ENCODE results near the gene SVIL.
"Not testable (repeated sequence)": the region's sequence is repeated elsewhere in the genome, so short reads cannot be mapped to it uniquely, and the experiment has no call there.

Gene SVIL

DNA sequence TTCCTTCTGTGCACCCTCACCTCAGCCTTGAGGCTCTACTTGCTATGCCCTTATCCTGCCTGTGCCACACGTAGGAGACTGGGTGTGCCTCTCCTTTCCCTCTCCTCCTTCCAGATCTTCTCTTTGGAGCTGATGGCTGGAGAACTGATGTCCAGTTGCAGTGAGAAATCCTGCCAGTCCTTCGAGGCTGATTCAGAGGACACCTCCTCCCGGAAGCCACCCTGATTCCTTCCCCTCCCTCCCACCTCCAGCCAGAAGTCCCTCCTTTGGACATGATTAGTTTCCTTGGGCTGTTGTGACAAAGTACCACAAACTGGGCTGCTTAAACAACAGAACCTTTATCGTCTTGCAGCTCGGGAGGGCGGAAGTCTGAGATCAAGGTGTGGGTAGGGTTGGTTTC is 184.4 kb downstream of the SVIL start:
- Histone ChIP-seq H3K4me1 (peaks cover 0 to 30% (median 3%) of the 10 kb centered on the region in 4 donors), H3K9me3 (no peaks in the 10 kb centered on the region), H3K27me3 (no peaks in the 10 kb centered on the region), H3K36me3 (peaks cover 0 to 7% (median 4%) of the 10 kb centered on the region in 3 donors), H3K27ac (no peak overlapping the region), H3K4me3 (no peak overlapping the region)
- intact Hi-C loops (cut with DNase I; ENCODE audit: low total_unique reads), result no loop called here
- TF ChIP-seq CTCF (IDR thresholded peaks at IDR 0.05), result no peak
- no peak for DNase-seq

GRCh38 chr10:29448756-29449592 is 185.8 kb downstream of the SVIL start:
- TF ChIP-seq CTCF (IDR thresholded peaks at IDR 0.05), result peak; percentile 77 to 79
- not testable (repeated sequence) for H3K27ac ChIP-seq, H3K9me3 ChIP-seq, H3K4me3 ChIP-seq, H3K36me3 ChIP-seq, H3K27me3 ChIP-seq
- H3K4me1 ChIP-seq, result peaks cover 0 to 30% (median 6%) of the 10 kb centered on the region in 4 donors
- intact Hi-C loops (cut with DNase I; ENCODE audit: low total_unique reads), result loop anchor here (2.0 kb wide), 1 partner anchor 62 kb away; no protein-coding TSS in a partner anchor
- peak; percentile 81 to 86 for DNase-seq

GRCh38 chr10:29448125-29448524 is 186.6 kb downstream of the SVIL start:
- Histone ChIP-seq H3K4me1 (peaks cover 0 to 30% (median 6%) of the 10 kb centered on the region in 4 donors), H3K27ac (no peak overlapping the region), H3K27me3 (no peaks in the 10 kb centered on the region), H3K4me3 (no peak overlapping the region), H3K9me3 (no peaks in the 10 kb centered on the region), H3K36me3 (no peaks in the 10 kb centered on the region)
- intact Hi-C loops (cut with DNase I; ENCODE audit: low total_unique reads), result loop anchor here (2.0 kb wide), 1 partner anchor 61 kb away; no protein-coding TSS in a partner anchor
- TF ChIP-seq CTCF (IDR thresholded peaks at IDR 0.05), result no peak
- DNase-seq, result no peak

GRCh38 chr10:29446327-29446726 is 188.4 kb downstream of the SVIL start:
- DNase-seq, result no peak
- intact Hi-C loops (cut with DNase I; ENCODE audit: low total_unique reads), result no loop called here
- H3K36me3 ChIP-seq, result no peaks in the 10 kb centered on the region
- no peaks in the 10 kb centered on the region for H3K9me3 ChIP-seq
- no peak for TF ChIP-seq CTCF (IDR thresholded peaks at IDR 0.05)
- peaks cover 0 to 37% (median 6%) of the 10 kb centered on the region in 4 donors for H3K4me1 ChIP-seq
- H3K4me3 ChIP-seq, result no peak overlapping the region
- H3K27me3 ChIP-seq, result no peaks in the 10 kb centered on the region
- H3K27ac ChIP-seq, result no peak overlapping the region

DNA sequence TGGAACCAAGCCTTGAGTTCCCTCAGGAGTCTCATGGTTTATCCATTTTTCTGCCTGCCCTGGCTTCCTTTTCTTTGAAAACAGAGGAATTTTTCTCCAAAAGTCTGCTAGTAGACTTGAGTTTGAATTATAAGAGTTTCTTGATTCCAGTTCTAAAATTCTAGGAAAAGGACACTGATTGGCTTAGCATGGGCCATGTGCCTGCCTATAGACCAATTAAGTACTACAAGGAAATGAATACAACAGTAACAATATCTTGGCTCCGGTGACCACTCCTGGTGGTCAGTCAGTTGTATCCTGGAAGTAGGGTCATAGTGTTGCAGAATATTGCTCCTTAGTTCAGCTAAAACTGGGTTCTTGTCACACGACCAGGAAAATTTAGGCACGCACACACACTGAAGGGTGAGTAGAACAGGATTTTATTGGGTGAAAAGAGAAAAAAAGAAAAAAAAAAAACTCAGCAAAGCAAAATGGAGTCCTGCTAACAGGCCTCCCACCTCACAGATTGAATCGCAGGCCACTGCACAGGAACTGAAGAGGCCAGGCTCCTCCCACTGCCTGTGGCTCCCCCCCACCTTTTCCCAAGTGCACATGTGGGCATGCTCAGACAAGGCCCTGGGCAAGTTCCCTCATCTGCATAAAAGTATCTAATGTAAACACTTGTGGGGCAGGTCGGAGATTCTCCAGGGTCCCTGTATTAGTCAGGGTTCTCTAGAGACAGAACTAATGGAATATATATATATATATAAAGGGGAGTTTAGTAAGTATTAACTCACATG is 190.8 kb downstream of the SVIL start:
- no peaks in the 10 kb centered on the region for H3K27me3 ChIP-seq
- no peak for DNase-seq
- H3K36me3 ChIP-seq, result peaks cover 0 to under 1% (median 0%) of the 10 kb centered on the region in 3 donors
- intact Hi-C loops (cut with DNase I; ENCODE audit: low total_unique reads), result no loop called here
- no peak overlapping the region for H3K27ac ChIP-seq
- H3K4me3 ChIP-seq, result no peak overlapping the region
- peaks cover 0 to 40% (median 8%) of the 10 kb centered on the region in 4 donors for H3K4me1 ChIP-seq
- H3K9me3 ChIP-seq, result peaks cover 0 to 2% (median under 1%) of the 10 kb centered on the region in 3 donors
- no peak for TF ChIP-seq CTCF (IDR thresholded peaks at IDR 0.05)
